Caki2 (cell line): ENCODE data around the gene PIGZ. TPM values are rescaled to one million over a fixed set of nuclear protein-coding genes. Genes with fewer than 3 reads are reported as not detected.

Experiments used
- DNase-seq: peaks from one replicate; pipeline ENCODE4 v3.0.0-alpha.2; 2015; ENCODE audit warnings: low read depth
- in situ Hi-C: cut with HindIII; loops from 2 replicates; pipeline ENCODE4 v1.10.0; 2016; ENCODE audit warnings: low sequenced_read_pairs, low pct_unique_long_range_greater_than_20kb, mixed read lengths
- total RNA-seq: library from RNA; depleted of rRNA; stranded (reverse); fragments of >200 nt; shearing (Covaris generic); gene quantifications from 2 replicates; pipeline ENCODE4 v1.2.3, GENCODE V29; 2014; ENCODE audit warnings: low replicate concordance; rRNA removed

The PIGZ gene
- total RNA-seq, 1 experiment from 2014 or later: 0.10 TPM

DNA sequence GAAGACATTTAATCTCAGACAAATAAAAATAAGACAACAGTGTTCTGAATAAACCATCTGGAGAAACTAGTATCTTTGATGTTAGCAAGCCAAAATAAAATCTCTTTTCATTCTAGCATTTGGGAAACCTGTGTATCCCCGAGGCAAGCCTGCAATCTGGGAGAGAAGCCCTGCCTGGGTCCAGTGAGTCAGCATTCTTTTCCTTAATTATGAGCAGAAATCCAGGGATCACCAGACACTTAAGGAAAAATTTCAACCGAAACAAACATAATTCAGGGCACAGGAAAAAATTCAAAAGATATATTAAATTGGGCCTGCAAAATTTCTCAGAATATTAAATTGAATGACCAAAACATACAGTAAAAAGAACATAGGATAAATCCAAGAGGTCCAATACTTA is 30.5 kb downstream of the PIGZ start:
- DNase-seq: no peak
- in situ Hi-C loops: no loop called here

DNA sequence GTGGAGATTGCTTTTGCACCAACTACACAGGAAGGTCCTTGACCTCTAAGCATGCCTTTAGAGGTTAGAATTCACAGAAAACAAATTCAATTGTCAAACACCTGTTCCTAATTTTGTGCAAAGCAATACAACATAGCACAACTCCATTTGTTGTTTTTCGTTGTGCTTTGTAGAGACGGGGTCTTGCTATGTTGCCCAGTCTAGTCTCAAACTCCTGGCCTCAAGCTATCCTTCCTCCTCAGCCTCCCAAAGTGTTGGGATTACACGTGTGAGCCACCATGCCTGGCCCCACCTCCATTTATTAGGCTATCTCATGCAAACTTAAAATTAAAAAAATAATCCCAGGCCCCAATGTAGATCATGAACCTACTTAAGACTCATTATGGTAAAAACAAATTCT is 32.3 kb downstream of the PIGZ start:
- in situ Hi-C loops: no loop called here
- no peak for DNase-seq

DNA sequence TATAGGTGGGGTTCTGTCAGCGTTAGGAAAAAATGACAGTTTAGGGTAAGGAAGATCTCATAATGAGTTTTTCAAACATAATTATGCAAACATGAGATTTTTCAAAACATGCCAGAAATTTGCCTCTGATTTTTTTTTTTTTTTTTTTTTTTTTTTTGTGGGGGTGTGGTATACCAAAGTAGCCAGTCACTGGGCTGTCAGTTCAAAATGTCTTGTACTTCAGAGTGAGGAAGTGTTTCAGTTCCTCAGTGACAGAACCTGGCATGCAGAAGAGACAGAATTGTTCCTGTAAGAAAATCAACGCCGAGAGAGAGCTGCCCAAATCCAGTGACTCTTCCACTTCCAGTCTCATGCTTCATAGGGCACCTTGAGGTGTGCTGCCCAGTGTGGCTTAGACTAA is 36.0 kb downstream of the PIGZ start:
- in situ Hi-C loops: no loop called here
- no peak for DNase-seq

DNA sequence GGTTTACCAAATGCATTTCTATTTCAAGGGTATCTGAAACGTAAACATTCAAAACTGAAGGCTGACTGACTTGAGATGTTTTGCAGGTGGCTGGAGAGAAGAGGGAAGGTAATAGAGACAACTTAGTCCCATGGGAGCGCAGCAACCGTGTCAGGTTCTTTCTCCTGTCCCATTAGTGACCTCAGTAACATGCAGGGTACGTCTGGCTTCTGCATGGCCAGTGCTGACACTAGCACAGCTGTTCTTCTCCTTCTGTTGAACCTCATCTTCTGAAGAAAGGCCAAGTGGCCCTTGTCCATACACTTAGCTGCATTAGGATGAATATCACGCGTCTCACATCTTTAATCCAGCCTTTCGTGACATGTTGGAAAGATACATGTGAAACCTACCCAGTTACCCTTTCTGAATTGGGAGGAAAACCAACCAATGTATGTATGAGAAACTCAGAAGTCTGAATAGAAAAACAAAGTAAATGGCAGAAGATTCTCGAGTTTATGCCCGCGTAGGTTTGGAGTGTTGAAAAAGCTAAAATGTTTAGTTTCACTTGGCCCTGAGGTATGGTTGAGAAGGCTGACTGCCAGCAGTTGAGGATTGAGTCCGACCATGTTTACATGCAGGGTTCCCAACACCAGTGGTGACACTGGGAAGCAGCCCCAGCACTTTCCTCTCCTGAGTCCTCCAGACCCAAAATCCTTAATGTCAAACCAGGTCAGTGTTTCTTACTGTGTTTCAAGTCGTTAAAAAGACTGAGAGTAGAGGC is 36.6 kb downstream of the PIGZ start:
- no peak for DNase-seq
- in situ Hi-C loops: no loop called here

DNA sequence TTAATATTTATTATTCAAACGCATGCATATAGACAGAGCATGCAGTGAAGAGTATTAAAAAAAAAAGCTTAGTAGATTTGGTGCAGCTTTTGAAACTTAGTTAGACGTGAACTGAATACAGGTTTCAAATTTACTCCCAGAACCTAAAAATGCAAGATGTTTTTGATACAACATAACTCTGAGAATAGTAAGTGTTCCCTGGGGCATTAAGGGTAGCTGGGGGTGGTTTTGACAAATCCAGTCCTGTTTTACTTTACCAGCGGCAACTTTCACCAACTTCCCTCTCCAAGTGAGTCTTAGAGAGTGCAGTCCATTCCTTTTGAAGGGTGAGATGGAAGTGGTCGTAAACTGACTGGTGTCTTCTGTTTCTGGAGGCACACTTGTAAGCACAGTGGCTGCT is 37.5 kb downstream of the PIGZ start:
- in situ Hi-C loops: no loop called here

DNA sequence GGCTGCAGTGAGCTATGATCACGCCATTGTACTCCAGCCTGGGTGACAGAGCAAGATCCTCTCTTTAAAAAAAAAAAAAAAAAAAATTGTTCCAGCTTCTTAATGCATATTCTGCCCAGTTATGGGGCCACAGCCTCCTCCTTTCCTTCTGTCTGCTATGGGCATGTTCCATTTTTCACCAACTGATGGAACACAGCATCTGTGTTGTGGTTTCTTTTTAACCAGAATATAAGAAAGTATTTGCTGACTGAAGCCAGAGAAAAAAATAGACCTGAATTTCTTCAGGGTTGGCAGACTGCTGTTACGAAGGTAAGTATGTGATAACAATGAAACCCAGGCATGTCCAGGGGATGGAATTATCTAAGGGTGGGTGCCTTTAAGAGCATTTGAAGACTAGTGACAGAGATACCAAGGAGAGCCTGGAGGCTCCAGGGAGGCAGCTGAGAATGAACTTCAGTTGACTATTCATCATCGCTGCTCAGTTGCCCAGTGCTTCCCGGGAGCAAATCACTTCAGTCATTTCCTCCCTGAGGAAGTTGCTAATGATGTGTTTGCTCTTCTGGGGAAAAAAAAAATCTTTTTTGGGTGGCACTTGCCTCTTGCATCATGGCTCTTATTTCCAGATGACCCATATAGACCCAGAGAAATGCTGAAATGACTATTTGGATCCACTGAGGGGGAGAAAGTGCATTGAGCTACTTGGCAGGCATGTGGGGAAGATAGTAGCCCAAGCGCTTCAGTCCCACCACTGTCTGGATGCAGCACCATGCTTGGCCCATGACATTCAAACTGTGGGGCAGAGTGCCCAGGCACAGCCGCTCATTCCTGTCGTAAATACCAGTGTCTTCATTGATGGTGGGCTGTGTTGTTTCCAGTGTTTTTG is 40.8 kb downstream of the PIGZ start:
- in situ Hi-C loops: no loop called here
- no peak for DNase-seq

More for the DNA sequence above, 37.5 kb downstream of the PIGZ start:
- no peak for DNase-seq

DNA sequence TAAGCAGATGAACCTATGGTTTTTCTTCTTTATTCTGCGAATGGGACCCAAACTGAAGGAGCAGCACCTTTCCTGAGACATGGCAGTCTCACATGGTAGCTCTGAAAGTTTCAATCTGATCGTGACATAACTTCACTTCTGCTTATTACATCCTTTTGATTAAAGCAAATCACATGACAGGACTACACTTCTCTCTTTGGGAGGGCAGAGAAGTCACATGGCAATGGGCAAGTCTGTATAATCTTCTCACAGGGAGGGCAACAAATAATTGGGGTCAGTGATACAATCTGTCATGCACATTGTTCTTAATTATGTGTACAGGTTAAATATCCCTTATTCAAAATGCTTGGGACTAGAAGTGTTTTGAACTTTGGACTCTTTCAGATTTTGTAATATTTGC is 47.9 kb downstream of the PIGZ start:
- DNase-seq: no peak

DNA sequence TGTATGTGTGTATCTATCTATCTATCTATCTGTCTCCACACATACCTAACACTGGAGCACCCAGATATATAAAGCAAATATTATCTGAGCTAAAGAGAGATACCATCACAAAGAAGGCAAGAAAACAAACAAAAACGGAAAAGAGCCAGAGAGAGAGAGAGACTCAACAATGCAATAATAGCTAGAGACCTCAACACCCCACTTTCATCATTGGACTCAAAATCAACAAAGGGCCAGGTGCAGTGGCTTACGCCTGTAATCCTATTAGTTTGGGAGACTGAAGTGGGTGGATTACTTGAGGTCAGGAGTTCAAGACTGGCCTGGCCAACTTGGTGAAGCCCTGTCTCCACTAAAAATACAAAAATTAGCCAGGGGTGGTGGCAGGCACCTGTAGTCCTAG is 49.7 kb downstream of the PIGZ start:
- DNase-seq: no peak

More for the DNA sequence above, 47.9 kb downstream of the PIGZ start:
- in situ Hi-C loops: no loop called here

DNA sequence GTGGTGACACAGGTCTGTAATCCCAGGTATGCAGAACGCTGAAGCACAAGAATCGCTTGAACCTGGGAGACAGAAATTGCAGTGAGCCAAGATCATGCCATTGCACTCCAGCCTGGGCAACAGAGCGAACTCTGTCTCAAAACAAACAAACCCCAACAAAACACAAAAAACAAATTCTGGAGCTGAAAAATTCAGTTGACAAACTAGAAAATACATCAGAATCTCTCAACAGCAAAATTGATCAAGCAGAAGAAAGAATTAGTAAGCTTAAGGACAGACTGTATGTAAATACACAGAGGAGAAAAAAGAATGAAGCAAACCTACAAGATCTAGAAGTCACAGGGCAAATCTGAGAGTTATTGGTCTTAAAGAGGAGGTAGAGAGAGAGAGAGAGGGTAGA is 51.6 kb downstream of the PIGZ start:
- in situ Hi-C loops: no loop called here
- no peak for DNase-seq

More for the DNA sequence above, 49.7 kb downstream of the PIGZ start:
- in situ Hi-C loops: no loop called here

DNA sequence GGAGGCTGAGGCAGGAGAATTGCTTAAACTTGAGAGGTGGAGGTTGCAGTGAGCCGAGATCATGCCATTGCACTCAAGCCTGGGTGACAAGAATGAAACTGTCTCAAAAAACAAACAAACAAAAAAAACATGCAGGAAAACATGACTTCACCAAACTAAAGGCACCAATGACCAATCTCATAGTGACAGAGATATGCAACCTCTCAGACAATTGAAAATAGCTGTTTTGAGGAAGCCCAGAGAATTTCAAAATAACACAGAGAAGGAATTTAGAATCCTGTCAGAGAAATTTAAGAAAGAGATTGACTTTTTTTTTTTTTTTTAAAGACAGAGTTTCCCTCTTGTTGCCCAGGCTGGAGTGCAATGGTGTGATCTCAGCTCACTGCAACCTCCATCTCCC is 52.4 kb downstream of the PIGZ start:
- in situ Hi-C loops: no loop called here
- no peak for DNase-seq

DNA sequence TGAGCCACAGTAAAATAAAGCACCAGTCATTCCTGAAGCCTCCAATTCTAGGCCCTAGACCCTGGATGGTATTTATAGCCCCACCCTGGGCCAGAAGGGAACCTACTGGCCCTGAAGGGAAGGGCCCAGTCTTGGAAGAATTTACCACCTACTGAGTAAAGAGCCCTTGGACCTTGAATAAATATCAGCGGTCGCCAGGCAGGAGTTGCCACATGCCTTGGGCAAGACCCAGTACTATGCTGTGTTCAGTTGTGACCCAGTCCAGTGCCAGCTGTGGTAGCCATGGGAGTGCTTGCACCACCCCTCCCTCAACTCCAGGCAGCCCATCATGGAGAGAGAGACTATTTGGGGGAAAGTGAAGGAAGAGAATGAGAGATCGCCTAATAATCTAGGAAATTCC is 53.3 kb downstream of the PIGZ start:
- in situ Hi-C loops: no loop called here
- DNase-seq: no peak

DNA sequence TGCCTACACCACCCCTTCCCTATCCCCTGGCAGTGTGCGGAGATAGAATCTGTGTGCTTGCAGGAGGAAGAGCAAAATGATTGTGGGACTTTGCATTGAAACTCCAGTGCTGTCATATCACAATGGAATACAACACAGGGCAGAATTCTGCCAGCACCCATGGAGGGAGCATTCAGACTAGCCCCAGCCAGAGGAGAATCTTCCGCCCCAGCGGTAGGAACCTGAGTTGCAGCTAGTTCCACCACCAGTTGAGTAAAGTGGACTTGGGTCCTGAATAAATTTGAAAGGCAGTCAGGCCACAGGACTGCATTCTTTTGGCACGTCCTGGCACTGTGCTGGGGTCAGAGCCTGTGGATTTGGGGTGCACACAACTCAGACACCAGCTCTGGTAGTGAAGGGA is 53.8 kb downstream of the PIGZ start:
- in situ Hi-C loops: no loop called here

DNA sequence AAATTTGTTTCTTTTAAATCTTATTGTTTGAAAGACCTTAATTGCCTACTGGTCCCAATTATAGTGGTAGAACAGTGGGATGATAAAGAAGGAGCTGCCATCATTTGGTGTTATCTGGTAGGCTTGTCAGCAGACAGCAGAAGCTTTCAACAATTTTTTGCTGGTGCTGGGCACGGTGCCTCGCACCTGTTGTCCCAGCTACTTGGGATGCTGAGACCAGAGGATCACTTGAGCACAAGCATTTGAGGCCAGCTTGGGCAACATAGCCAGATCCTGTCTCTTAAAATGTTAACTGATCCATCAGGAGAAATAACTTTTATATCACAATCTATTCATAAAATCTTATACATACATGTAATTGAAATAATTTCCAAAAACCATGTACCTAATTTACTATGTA is 64.9 kb downstream of the PIGZ start:
- in situ Hi-C loops: no loop called here
- DNase-seq: no peak

More for the DNA sequence above, 53.8 kb downstream of the PIGZ start:
- no peak for DNase-seq

DNA sequence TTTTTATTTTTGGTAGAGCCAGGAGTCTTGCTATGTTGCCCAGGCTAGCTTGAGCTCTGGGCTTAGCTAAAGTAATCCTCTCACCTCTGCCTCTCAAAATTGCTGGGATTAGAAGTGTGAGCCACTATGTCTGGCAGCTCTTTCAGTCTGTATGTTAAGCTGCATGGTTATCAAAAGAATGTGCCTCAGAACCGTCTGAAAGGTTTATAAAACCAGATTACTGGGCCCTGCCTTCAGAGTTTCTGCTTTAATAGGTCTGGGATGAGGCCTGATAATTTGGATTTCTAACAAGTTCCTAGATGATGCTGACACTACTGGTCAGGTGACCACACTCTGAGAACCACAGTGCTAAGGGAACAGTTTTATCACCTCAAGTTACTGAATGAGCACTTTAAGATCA is 66.3 kb downstream of the PIGZ start:
- DNase-seq: no peak
- in situ Hi-C loops: no loop called here

DNA sequence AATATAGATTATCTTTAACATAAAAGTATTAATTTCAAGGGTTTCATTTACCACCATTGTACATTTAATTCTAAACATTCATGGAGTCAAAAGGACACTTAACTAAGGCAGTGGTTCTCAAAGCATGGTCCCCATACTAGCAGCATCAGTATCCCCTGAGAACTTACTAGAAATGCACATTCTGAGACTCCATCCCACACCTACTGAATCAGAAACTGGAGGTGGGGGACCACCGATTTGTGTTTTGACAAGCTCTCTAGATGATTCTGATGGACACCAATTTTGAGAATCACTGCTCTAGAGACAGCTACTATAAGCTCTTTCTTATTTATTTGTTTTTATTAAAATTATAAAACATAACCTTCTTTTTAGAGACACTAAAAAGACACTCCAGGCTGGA is 66.9 kb downstream of the PIGZ start:
- DNase-seq: no peak
- in situ Hi-C loops: no loop called here

Other genes starting within 250 kb of the PIGZ start
- 24.1 and 25.0 TPM in 2 replicates for gene PAK2, start 229.0 kb downstream of the PIGZ start, total RNA-seq
- 20.6 and 43.0 TPM in 2 replicates for gene SENP5, start 100.9 kb downstream of the PIGZ start, total RNA-seq
- gene NCBP2, start 26.3 kb downstream of the PIGZ start, total RNA-seq: 22.6 and 30.6 TPM in 2 replicates
- gene MELTF, start 61.0 kb upstream of the PIGZ start, total RNA-seq: 53.6 and 60.6 TPM in 2 replicates